ENCODE results near the gene CRIP3.

- TF ChIP-seq CTCF (IDR thresholded peaks at IDR 0.05; ENCODE audit: low read depth, low read length, missing input control) (no peak), MAX (IDR thresholded peaks at IDR 0.05) (no peak), YY1 (IDR thresholded peaks at IDR 0.05) (no peak)
- TF ChIP-seq, protein P1, sequence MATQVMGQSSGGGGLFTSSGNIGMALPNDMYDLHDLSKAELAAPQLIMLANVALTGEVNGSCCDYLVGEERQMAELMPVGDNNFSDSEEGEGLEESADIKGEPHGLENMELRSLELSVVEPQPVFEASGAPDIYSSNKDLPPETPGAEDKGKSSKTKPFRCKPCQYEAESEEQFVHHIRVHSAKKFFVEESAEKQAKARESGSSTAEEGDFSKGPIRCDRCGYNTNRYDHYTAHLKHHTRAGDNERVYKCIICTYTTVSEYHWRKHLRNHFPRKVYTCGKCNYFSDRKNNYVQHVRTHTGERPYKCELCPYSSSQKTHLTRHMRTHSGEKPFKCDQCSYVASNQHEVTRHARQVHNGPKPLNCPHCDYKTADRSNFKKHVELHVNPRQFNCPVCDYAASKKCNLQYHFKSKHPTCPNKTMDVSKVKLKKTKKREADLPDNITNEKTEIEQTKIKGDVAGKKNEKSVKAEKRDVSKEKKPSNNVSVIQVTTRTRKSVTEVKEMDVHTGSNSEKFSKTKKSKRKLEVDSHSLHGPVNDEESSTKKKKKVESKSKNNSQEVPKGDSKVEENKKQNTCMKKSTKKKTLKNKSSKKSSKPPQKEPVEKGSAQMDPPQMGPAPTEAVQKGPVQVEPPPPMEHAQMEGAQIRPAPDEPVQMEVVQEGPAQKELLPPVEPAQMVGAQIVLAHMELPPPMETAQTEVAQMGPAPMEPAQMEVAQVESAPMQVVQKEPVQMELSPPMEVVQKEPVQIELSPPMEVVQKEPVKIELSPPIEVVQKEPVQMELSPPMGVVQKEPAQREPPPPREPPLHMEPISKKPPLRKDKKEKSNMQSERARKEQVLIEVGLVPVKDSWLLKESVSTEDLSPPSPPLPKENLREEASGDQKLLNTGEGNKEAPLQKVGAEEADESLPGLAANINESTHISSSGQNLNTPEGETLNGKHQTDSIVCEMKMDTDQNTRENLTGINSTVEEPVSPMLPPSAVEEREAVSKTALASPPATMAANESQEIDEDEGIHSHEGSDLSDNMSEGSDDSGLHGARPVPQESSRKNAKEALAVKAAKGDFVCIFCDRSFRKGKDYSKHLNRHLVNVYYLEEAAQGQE (IDR thresholded peaks at IDR 0.05) = no peak
Measured at GRCh38 chr6:43310624-43311023, 2.0 kb upstream of the CRIP3 start.
